NCI-H128 (cell line): ENCODE measurements around the gene PLP1.

Experiments
- DNase-seq: peaks from one replicate; lab custom pipeline; 2025; ENCODE audit not compliant: unreplicated experiment; lab: John Stamatoyannopoulos, UW

Gene PLP1

DNA sequence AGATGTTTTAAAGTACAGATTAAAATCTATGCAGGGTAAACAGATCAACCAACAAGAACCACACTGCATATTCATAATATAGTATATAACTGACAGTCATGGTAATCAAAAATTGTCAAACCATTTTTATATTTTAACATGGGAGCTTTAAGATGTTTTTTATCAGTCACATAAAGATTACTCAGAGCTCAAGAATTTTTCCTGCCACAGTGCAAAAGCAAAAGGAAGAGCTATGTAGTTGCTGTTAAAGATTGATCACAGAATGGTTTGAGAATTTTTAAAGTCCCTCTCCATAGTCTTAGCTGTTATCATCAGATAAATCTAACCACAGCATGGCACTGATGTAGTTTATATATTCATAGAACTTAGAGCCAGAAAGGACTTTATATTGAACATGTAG, 47.0 kb downstream of the PLP1 start:
- no peak for DNase-seq

DNA sequence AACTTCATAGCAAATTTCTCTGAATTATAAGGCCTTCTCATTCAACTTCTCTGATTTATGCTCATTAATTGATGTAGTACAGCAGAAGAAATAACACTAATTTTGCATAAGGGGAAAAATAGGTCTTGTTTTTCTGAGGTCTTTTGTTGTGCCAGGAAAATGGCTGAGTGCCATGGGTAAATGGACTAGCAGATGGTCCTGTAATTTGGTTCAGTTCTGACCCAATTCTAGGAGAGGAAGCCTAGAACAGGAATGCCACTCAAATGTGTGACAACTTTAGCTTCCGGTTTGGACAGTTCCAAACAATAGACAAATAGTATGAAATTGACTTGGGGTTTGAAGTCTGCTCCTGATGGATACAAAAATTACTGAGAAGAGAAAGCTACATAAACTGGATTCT, 49.2 kb downstream of the PLP1 start:
- no peak for DNase-seq

DNA sequence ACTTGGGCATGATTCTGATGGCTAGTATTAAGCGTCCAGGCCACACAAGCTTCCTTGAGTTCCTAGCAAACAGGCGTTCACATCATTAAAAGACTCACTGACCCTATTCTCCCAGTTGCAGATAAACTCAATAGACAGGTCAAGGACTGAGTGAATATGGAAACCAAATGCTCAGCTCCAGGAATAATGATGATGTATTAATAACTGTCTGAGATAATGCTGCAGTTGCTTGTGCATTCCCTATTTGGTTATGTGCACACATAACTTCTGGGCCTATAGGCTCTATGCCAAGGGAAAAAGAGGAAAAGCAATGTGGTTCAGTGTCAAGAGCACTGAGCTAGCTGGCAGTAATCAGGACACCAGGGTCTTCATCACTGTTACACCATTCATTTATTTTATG, 51.9 kb downstream of the PLP1 start:
- DNase-seq, result no peak

DNA sequence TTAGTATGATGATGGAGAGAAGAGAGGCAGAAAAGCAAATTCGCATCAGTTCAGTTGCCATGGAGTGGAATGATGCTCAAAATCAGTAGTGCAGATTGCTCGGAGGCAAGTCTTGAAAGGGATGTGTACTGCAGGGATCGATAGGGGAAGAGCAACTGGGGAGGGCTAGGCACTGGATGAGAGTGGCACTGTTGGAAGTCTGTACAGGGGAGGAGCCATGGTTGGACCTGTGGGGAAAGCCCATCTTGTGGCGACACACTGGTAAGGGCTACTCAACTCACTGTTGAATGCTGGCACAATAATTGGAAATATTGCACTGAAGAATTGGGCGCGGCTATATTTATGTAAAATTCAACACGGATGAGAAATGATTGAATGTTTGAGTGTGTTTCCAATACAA, 54.2 kb downstream of the PLP1 start:
- no peak for DNase-seq

DNA sequence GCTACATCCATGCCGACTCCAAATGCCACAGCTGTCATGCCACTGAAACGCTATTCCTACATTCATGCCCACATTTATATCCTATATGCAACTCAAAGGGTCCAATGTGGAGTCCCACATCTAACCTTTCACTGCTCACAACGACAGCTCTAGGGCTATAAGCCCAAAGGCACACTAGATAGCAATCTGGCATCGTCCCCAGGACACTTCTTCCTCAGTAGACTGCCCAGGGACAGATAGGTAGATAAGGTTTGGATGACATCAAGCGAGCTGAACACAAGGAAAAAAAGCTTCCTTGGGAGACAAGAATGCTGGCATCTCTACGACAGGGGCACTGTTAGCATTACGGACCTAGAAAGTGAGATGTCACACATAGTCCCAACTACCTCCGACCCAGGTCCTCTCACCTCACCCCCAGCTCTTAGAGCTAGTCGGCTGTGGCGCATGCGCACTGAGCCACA, 54.7 kb downstream of the PLP1 start:
- DNase-seq, result peak; percentile 23

DNA sequence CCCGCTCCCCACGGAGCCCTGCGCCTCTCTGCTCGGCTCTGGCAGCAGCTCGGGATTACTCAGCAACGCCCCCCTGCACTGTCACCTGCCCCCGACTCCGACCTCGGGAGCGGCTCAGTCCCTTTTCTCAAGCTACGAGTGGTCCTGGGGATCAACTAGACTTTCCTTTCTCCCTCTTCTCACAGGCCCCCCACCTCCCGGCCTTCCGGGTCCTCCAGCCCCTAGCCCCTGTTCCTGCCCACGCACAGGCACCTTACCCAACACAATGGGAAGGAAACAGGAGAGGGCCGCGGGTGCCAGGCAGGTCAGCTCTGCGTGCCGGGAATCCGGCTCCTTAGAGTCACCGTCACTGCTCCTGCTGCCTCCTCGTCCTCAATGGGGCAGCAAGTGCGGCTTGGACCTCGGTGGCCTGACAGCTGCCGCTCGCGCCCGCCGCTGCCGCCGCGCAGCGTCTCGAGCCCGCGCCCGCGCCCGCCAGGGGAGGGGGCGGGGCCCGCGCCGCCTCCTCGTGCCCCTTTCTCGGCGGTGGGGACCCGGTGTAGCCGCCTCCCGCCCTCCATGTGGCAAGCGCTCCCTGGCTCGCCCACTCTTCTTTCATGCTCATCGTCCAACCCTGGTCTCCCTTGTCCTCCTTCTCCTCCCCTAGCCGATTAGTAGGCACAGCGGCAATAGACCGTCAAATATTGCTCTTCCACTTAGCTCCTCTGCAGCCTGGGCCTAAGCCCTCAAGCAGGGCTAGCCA, 55.3 kb downstream of the PLP1 start, which contains the start of gene RAB9B:
Gene RAB9B, minus strand, starts transcription at position 455 of the 742 bp plus-strand sequence. CDS start 6,473 bp downstream, outside the sequence.
- peak; percentile 12 for DNase-seq

DNA sequence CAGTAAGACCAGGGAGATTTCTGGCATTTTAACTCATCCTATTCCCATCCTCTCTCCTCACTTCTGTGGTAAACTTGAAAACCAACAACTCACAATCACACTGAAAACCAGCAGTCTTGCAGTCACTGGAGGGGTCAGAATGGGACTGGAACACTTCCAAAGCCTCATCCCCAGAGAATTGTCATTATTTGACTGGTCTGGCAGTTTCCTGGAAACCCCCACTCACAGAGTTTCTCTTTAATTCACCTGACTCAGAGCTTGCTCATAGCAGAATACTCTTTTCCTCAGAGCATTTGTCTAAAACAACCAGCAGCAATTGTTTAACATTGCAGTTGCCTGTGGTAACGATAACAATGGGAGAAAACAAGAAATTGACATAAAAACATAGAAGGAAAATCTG, 62.8 kb downstream of the PLP1 start:
- no peak for DNase-seq
